ENCODE data around the gene MICALL1. TPM values are rescaled to one million over a fixed set of nuclear protein-coding genes. Genes with fewer than 3 reads are reported as not detected.

The MICALL1 gene
- total and polyA plus RNA-seq, 3 donors from 2014 or later: 25.2 to 38.0 (median 30.8) TPM

- peak; percentile 57 for DNase-seq
- peak overlapping the region in 1 of 2 donors; percentile 19 for H3K27ac ChIP-seq
- intact Hi-C loops (cut with DNase I; ENCODE audit: low total_unique reads): no loop called here
- 69 to 80% methylated on average over 8 to 11 of the region's 11 CpGs for WGBS, 2 donors
- H3K9me3 ChIP-seq: no peaks in the 10 kb centered on the region
- TF ChIP-seq POLR2A (IDR thresholded peaks at IDR 0.05): no peak
- TF ChIP-seq CTCF (IDR thresholded peaks at IDR 0.05): peak in 1 of 3 experiments; percentile 44
- H3K4me3 ChIP-seq: no peak overlapping the region
- no peaks in the 10 kb centered on the region for H3K36me3 ChIP-seq (ENCODE audit: low read depth, missing control alignments)
- H3K27me3 ChIP-seq: no peaks in the 10 kb centered on the region
- peaks cover 43% of the 10 kb centered on the region for H3K4me1 ChIP-seq
Measured at GRCh38 chr22:37930270-37930951, 24.3 kb downstream of the MICALL1 start.

- Histone ChIP-seq H3K4me1 (peaks cover 43% of the 10 kb centered on the region), H3K4me3 (no peak overlapping the region), H3K9me3 (no peaks in the 10 kb centered on the region), H3K36me3 (ENCODE audit: low read depth, missing control alignments) (no peaks in the 10 kb centered on the region), H3K27ac (no peak overlapping the region), H3K27me3 (no peaks in the 10 kb centered on the region)
- WGBS, 2 donors: 81 to 93% methylated on average over 2 of the region's 2 CpGs
- no peak for TF ChIP-seq CTCF (IDR thresholded peaks at IDR 0.05)
- no peak for TF ChIP-seq POLR2A (IDR thresholded peaks at IDR 0.05)
- no peak for DNase-seq
- intact Hi-C loops (cut with DNase I; ENCODE audit: low total_unique reads): no loop called here
Measured at GRCh38 chr22:37930952-37931440, 24.9 kb downstream of the MICALL1 start.

GRCh38 chr22:37931893-37932389, 25.8 kb downstream of the MICALL1 start:
- H3K4me1 ChIP-seq: peaks cover 43% of the 10 kb centered on the region
- intact Hi-C loops (cut with DNase I; ENCODE audit: low total_unique reads): no loop called here
- DNase-seq: peak; percentile 75

GRCh38 chr22:37932401-37932800, 26.3 kb downstream of the MICALL1 start:
- H3K27me3 ChIP-seq: no peaks in the 10 kb centered on the region
- peaks cover 43% of the 10 kb centered on the region for H3K4me1 ChIP-seq
- H3K4me3 ChIP-seq: no peak overlapping the region
- DNase-seq: no peak
- no peak for TF ChIP-seq CTCF (IDR thresholded peaks at IDR 0.05)
- TF ChIP-seq POLR2A (IDR thresholded peaks at IDR 0.05): no peak
- intact Hi-C loops (cut with DNase I; ENCODE audit: low total_unique reads): no loop called here
- no peaks in the 10 kb centered on the region for H3K9me3 ChIP-seq
- no peaks in the 10 kb centered on the region for H3K36me3 ChIP-seq (ENCODE audit: low read depth, missing control alignments)
- peak overlapping the region in 1 of 2 donors; percentile 72 for H3K27ac ChIP-seq
- WGBS, 2 donors: 59 to 89% methylated on average over 5 to 6 of the region's 10 CpGs

More at GRCh38 chr22:37931893-37932389, 25.8 kb downstream of the MICALL1 start:
- Histone ChIP-seq H3K4me3 (no peak overlapping the region), H3K36me3 (ENCODE audit: low read depth, missing control alignments) (no peaks in the 10 kb centered on the region), H3K27ac (no peak overlapping the region), H3K9me3 (no peaks in the 10 kb centered on the region), H3K27me3 (no peaks in the 10 kb centered on the region)
- TF ChIP-seq CTCF (IDR thresholded peaks at IDR 0.05) (no peak), POLR2A (IDR thresholded peaks at IDR 0.05) (no peak)
- WGBS, 2 donors: 50 to 80% methylated on average over 1 to 6 of the region's 6 CpGs
